G401 (cell line): ENCODE data around the gene GOLGA6L2. TPM values are rescaled to one million over a fixed set of nuclear protein-coding genes. Genes with fewer than 3 reads are reported as not detected.
"Not testable (repeated sequence)": the region's sequence is repeated elsewhere in the genome, so short reads cannot be mapped to it uniquely, and the experiment has no call there.

Experiments used
- DNase-seq: peaks from one replicate; pipeline ENCODE4 v3.0.0-alpha.2; 2015; ENCODE audit warnings: low spot score
- in situ Hi-C: cut with HindIII; loops from 2 replicates; pipeline ENCODE4 v1.10.0; 2016; ENCODE audit warnings: low sequenced_read_pairs, mixed read lengths
- total RNA-seq: library from RNA; depleted of rRNA; stranded (reverse); fragments of >200 nt; shearing (Covaris generic); gene quantifications from 2 replicates; pipeline ENCODE4 v1.2.3, GENCODE V29; 2014; rRNA removed

The GOLGA6L2 gene
- total RNA-seq, 1 experiment from 2014 or later = not detected

GRCh38 chr15:23398357-23398756 lies 48.7 kb downstream of the GOLGA6L2 start:
- in situ Hi-C loops, DNase-seq: not testable (repeated sequence)

GRCh38 chr15:23397779-23398178 lies 49.3 kb downstream of the GOLGA6L2 start:
- in situ Hi-C loops = no loop called here
- no peak for DNase-seq

- in situ Hi-C loops = no loop called here
Measured at GRCh38 chr15:23395832-23396231, 51.2 kb downstream of the GOLGA6L2 start.

GRCh38 chr15:23395030-23395692 lies 51.9 kb downstream of the GOLGA6L2 start:
- in situ Hi-C loops = no loop called here
- no peak for DNase-seq

More at GRCh38 chr15:23395832-23396231, 51.2 kb downstream of the GOLGA6L2 start:
- DNase-seq = no peak

Other genes with a start within 250 kb of the GOLGA6L2 start
- not detected in 2 replicates for gene GOLGA6L26, start 113.0 kb downstream of the GOLGA6L2 start, total RNA-seq
- not detected in 2 replicates for gene GOLGA8S, start 92.5 kb downstream of the GOLGA6L2 start, total RNA-seq
- 0.25 TPM in 1 of 2 replicates, not detected in the other for gene MKRN3, start 118.4 kb upstream of the GOLGA6L2 start, total RNA-seq
- not detected in 2 replicates for gene MAGEL2, start 200.6 kb upstream of the GOLGA6L2 start, total RNA-seq
- gene NDN, start 240.1 kb upstream of the GOLGA6L2 start, total RNA-seq = 1.9 and 2.4 TPM in 2 replicates